Common myeloid progenitor, CD34-positive (primary cell): ENCODE data around the gene TCEA3.
A peak's percentile ranks its signal among the peaks of the same experiment; 100 is the strongest.
"Not testable (repeated sequence)": the region's sequence is repeated elsewhere in the genome, so short reads cannot be mapped to it uniquely, and the experiment has no call there.

Source experiments
- CTCF ChIA-PET: fragments of 350-600 bp; sonication (Branson Sonifier 250); formaldehyde crosslinking; loops from one replicate; lab custom pipeline; 2021; ENCODE audit warnings: antibody characterized with exemption; lab: Charles Lee
- POLR2A ChIA-PET: fragments of 350-600 bp; sonication (Branson Sonifier 250); formaldehyde crosslinking; loops from one replicate; lab custom pipeline; 2021; ENCODE audit warnings: antibody characterized with exemption; lab: Charles Lee
- DNase-seq, 3 donors: peaks; one replicate each; pipeline versions ENCODE4 v3.0.0 to v3.0.0-alpha.2; 2013
- H3K27ac ChIP-seq, 2 experiments: 1 replicate in 1 of 2; 2 replicates in 1 of 2; pipeline ENCODE4 v1.7.0; 2013; ENCODE audit warnings: inconsistent platforms in 2 of 2, low read length in 2 of 2, mild to moderate bottlenecking in 2 of 2, low read depth in 1 of 2, moderate library complexity in 1 of 2; ENCODE audit not compliant: severe bottlenecking in 2 of 2, insufficient read depth in 1 of 2, poor library complexity in 1 of 2
- H3K27me3 ChIP-seq, 5 experiments: replicated peaks in 2 of 5; 1 replicate in 3 of 5; 2 replicates in 2 of 5; pipeline versions ENCODE4 v1.6.1 to v1.7.0; 2013; ENCODE audit warnings: low read length in 4 of 5, mild to moderate bottlenecking in 2 of 5, moderate library complexity in 2 of 5, inconsistent platforms in 1 of 5; ENCODE audit not compliant: insufficient read depth in 5 of 5, control insufficient read depth in 4 of 5
- H3K36me3 ChIP-seq, 4 experiments: 1 replicate in 2 of 4; 2 replicates in 2 of 4; pipeline versions ENCODE4 v1.6.1 to v1.7.0; 2013; ENCODE audit warnings: low read length in 3 of 4, control low read depth in 1 of 4, mild to moderate bottlenecking in 1 of 4; ENCODE audit not compliant: control insufficient read depth in 4 of 4, insufficient read depth in 4 of 4
- H3K4me1 ChIP-seq, 4 experiments: 1 replicate in 3 of 4; 2 replicates in 1 of 4; pipeline versions ENCODE4 v1.6.1 to v1.7.1; 2013; ENCODE audit warnings: low read length in 3 of 4, mild to moderate bottlenecking in 3 of 4, control low read depth in 1 of 4, inconsistent platforms in 1 of 4, moderate library complexity in 1 of 4; ENCODE audit not compliant: control insufficient read depth in 4 of 4, insufficient read depth in 4 of 4; ENCODE audit errors: control extremely low read depth in 1 of 4
- H3K4me3 ChIP-seq, 7 experiments: 1 replicate in 4 of 7; 2 replicates in 3 of 7; pipeline versions ENCODE4 v1.5.1 to v1.7.0; 2013; ENCODE audit warnings: mild to moderate bottlenecking in 7 of 7, low read length in 6 of 7, moderate library complexity in 6 of 7, inconsistent platforms in 2 of 7, low read depth in 2 of 7, control low read depth in 1 of 7; ENCODE audit not compliant: insufficient read depth in 4 of 7, control insufficient read depth in 1 of 7; ENCODE audit errors: extremely low read depth in 1 of 7
- H3K9me3 ChIP-seq, 5 experiments: 1 replicate in 4 of 5; 2 replicates in 1 of 5; pipeline versions ENCODE4 v1.6.1 to v1.7.1; 2013; ENCODE audit warnings: low read length in 4 of 5, mild to moderate bottlenecking in 2 of 5, inconsistent platforms in 1 of 5, low read depth in 1 of 5, moderate library complexity in 1 of 5; ENCODE audit not compliant: control insufficient read depth in 4 of 5, insufficient read depth in 2 of 5; ENCODE audit errors: control extremely low read depth in 1 of 5
- WGBS: methylation state at CpG from one replicate; pipeline ENCODE4 v1.1.5; 2013; ENCODE audit not compliant: insufficient coverage; 5-methylcytosine and 5-hydroxymethylcytosine counted together

TCEA3 gene

DNA sequence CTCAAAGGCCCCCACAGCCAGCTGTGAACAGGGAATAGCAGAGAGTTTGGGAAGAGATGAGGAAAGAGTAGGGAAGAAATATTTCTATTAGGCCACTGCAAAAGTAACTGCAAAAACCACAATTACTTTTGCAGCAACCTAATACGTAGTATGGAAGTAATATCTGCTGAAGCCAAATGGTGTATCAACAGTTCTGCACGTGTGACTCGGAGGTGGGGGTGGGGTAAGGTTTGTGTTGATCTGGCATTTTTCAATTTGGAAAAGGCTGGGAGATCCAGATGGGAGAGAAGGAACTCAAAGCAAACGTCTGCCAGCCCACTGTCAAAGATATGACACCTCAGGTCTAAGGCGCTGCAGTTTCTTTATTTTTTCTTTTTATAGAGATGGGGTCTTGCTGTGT, 43.8 kb downstream of the TCEA3 start:
- ChIA-PET CTCF (interaction anchor here (1.5 kb wide), 1 partner anchor 8 kb away, joined by 3 read pairs; no protein-coding TSS in a partner anchor), POLR2A (no interaction called here)
- Histone ChIP-seq H3K27me3 (no peaks in the 10 kb centered on the region), H3K4me1 (peaks cover 0 to 8% (median 0%) of the 10 kb centered on the region in 4 experiments), H3K9me3 (no peaks in the 10 kb centered on the region), H3K4me3 (no peak overlapping the region), H3K27ac (no peak overlapping the region), H3K36me3 (no peaks in the 10 kb centered on the region)
- WGBS = 90% methylated on average over 3 of the region's 5 CpGs
- no peak for DNase-seq

DNA sequence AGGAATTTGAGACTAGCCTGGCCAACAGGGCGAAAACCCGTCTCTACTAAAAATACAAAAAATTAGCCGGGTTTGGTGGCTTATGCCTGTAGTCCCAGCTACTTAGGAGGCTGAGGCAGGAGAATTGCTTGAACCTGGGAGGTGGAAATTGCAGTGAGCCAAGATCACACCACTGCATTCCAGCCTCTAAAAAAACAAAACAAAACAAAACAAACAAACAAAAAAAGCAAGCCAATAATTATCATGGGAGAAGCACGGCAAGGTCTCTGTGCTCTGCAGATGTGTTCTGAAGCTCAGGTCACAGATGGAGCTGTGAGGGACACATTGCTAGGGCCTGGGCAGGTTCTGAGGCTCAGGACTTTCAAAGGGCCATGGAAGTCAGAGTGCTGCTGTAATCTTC, 44.3 kb downstream of the TCEA3 start:
- DNase-seq, POLR2A ChIA-PET, H3K27me3 ChIP-seq, H3K9me3 ChIP-seq, H3K36me3 ChIP-seq, H3K4me1 ChIP-seq, H3K27ac ChIP-seq, H3K4me3 ChIP-seq: not testable (repeated sequence)
- CTCF ChIA-PET = interaction anchor here (1.5 kb wide), 1 partner anchor 8 kb away, joined by 3 read pairs; no protein-coding TSS in a partner anchor
- 43% methylated on average over 2 of the region's 4 CpGs for WGBS

DNA sequence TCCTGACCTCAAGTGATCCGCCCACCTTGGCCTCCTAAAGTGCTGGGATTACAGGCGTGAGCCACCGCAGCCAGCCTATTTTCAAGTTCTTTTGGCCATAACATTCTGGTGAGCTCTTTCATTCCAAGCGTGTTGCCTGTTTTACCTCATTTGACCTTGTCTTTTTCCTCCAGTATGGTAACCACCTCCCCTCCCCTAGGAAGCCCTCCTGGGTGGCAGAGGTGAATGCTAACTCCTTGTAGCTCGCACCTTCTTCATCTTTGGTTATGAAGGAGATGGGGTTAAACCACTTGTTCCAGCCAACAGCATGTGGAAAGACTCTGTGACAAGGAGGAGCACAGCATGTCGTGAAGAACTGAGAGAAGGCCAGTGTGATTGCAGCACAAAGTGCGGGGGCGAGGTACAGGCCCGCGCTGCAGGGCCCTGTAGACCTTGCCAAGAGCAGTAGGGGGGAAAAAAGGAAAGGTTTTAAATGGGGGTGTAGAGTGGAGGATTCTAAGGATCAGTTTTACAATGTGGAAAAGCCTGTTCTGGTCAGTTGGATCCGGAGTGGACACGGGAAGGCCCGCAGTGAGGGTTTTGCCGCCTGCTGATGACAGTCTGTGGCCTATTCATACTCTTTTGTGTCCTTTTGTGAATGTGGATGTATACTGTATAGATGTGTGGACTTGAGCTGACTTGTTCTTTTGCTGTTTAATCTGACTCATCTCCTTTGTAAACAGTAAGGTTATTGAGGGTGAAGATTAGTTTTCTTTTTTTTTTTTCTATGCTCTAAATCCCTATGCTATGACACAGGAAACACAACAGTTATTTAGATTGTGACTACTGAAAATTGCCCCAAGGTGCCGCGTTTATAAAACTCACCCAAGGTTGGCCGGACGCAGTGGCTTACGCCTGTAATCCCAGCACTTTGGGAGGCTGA, 47.4 kb downstream of the TCEA3 start:
- DNase-seq = no peak
- ChIA-PET CTCF (no interaction called here), POLR2A (interaction anchor here (0.6 kb wide), 1 partner anchor 45 kb away, joined by 3 read pairs; no protein-coding TSS in a partner anchor)
- WGBS = 98% methylated on average over 15 of the region's 19 CpGs
- no peaks in the 10 kb centered on the region for H3K9me3 ChIP-seq
- no peaks in the 10 kb centered on the region for H3K27me3 ChIP-seq
- peak overlapping the region in 1 of 2 experiments; percentile 63 for H3K27ac ChIP-seq
- no peak overlapping the region for H3K4me3 ChIP-seq
- peaks cover 0 to under 1% (median 0%) of the 10 kb centered on the region in 4 experiments for H3K36me3 ChIP-seq
- H3K4me1 ChIP-seq = peaks cover 0 to 8% (median 0%) of the 10 kb centered on the region in 4 experiments

DNA sequence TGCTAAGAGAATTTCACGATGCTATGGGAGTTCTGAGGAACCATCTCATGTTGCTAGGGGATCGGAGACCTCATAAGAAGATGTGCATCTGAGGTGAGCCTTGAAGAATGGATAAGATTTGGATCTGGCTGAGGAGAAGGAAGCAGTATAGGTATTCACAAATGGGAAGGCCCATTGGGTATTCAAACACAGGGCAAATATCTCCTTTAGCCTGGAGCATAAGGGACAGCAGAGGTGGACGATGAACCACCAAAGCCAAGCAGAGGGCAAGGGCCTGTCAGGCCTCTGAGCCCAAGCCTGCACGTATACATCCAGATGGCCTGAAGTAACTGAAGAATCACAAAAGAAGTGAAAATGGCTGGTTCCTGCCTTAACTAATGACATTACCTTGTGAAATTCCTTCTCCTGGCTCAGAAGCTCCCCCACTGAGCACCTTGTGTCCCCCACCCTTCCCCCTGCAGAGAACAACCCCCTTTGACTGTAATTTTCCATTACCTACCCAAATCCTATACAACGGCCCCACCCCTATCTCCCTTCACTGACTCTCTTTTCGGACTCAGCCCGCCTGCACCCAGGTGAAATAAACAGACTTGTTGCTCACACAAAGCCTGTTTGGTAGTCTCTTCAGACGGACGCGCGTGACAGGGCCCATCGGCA, 50.3 kb downstream of the TCEA3 start:
- H3K4me3 ChIP-seq, H3K27me3 ChIP-seq, POLR2A ChIA-PET, H3K9me3 ChIP-seq, H3K27ac ChIP-seq, H3K36me3 ChIP-seq, DNase-seq: not testable (repeated sequence)
- H3K4me1 ChIP-seq = peaks cover 8 to 24% (median 19%) of the 10 kb centered on the region in 4 experiments
- CTCF ChIA-PET = interaction anchor here (1.0 kb wide), 1 partner anchor 12 kb away, joined by 3 read pairs; no protein-coding TSS in a partner anchor
- WGBS = 100% methylated on average over 8 of the region's 12 CpGs

DNA sequence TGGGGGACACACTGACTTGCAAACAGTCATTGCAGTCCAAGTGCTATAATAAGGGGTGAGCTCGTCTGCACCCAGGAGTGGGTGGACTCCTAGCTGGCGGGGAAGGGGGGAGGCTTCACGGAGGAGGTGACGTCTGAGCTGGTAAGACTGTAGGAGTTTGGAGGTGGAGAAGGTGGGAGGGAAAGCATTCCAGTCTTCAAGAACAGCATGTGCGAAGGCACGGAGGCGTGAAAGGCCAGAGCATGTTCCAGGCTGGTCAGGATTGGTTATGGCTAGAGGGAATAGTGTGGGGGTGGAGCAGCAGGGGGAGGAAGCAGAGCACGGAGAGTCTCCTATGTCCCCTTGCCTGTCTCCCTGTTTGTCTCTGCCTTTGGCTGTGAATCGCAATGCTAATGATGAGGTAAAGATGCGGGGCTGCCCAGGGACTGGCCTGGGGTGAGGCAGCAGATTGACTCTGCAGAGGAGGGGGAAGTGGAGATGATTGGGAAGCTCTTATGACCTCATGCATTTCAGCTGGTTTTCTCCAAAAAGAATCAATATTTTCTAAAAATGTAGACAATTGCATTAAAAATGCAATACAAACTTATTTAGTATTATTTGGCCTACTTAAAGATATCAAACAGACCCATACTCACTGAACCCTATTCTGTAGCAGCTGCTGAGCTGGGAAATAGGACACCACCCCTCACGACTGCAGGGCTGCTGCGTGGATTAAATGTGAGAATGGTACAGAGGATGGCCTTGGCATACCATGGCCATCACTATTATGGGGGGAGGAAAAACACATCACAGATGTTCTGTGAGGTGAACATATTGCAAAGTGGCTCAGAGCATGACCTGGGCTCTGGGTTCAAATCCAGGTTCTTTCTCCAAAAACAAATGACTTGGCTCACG, 52.3 kb downstream of the TCEA3 start:
- H3K4me1 ChIP-seq = peaks cover 12 to 33% (median 27%) of the 10 kb centered on the region in 4 experiments
- CTCF ChIA-PET = interaction anchor here (0.7 to 4.0 kb wide), 4 partner anchors 9 to 1022 kb away, joined by 3 to 21 read pairs (median 3); no protein-coding TSS in a partner anchor
- no peaks in the 10 kb centered on the region for H3K9me3 ChIP-seq
- H3K27ac ChIP-seq = no peak overlapping the region
- H3K36me3 ChIP-seq = peaks cover 0 to 5% (median 0%) of the 10 kb centered on the region in 4 experiments
- no peak for DNase-seq
- WGBS = 88% methylated on average over 10 of the region's 13 CpGs
- no peaks in the 10 kb centered on the region for H3K27me3 ChIP-seq
- POLR2A ChIA-PET = interaction anchor here (1.0 kb wide), 1 partner anchor 28 kb away, joined by 4 read pairs; the partner anchor contains the start of gene HNRNPR
- H3K4me3 ChIP-seq = no peak overlapping the region

DNA sequence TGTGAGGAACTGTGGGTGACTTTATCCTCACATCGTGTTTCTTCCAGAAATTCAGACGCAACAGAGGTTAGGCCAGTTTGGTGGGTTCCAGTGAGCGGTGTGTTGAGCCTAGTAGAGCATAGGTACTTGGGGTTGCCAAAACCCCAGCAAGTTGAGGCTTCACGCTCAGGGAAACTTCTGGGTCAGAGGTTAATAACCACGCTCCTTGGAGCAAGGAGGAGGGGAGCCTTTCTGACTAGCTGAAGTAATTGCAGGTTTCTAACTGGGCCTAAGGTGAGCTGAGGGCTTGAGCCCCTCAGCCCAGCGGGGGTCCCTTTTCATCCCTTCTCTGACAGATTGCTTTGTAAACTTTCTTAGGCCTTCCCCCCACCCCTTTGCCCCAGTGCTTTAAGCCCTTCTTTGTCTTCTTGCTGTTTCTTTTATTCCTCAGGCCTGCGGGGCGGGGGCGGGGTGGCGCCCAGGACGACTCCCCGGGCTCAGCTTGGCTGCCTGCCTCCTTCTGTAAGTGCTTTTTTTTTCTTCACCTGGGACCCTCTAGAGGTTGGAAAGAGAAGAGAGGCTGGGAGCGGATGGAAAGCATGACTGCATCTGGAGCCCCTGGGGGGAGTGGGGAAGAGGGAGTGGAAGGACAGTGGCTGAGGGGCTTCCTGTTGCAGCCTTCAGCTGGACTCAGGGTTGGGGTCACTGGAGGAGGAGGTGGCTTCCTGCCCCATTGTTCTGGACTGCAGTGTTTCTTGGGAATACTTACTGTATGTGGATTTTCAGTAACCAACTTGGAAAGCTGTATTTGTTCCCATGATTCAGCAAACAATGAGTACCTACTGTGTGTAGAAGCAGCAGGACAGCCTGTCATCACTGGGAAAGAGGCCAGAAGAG, 53.6 kb downstream of the TCEA3 start:
- POLR2A ChIA-PET = no interaction called here
- 79% methylated on average over 9 of the region's 13 CpGs for WGBS
- no peak for DNase-seq
- no peaks in the 10 kb centered on the region for H3K27me3 ChIP-seq
- peaks cover 13 to 35% (median 29%) of the 10 kb centered on the region in 4 experiments for H3K4me1 ChIP-seq
- H3K27ac ChIP-seq = peak overlapping the region; percentile 22 to 96
- peak overlapping the region in 5 of 7 experiments; percentile 2 to 98 (median 91) for H3K4me3 ChIP-seq
- CTCF ChIA-PET = interaction anchor here (1.5 to 4.0 kb wide), 3 partner anchors 26 to 32 kb away, joined by 3 to 21 read pairs (median 7); no protein-coding TSS in a partner anchor
- peaks cover 3 to 8% (median 4%) of the 10 kb centered on the region in 5 experiments for H3K9me3 ChIP-seq
- H3K36me3 ChIP-seq = peaks cover 5 to 16% (median 10%) of the 10 kb centered on the region in 4 experiments
